Skeletal muscle tissue (tissue), 4 donors: ENCODE measurements around the gene FGF22. TPM values are rescaled to one million over a fixed set of nuclear protein-coding genes. Genes with fewer than 3 reads are reported as not detected.
"Not testable (repeated sequence)": the region's sequence is repeated elsewhere in the genome, so short reads cannot be mapped to it uniquely, and the experiment has no call there.

ENCODE experiments used
- H3K27ac ChIP-seq: one replicate; pipeline ENCODE4 v1.7.0; 2013; ENCODE audit warnings: mild to moderate bottlenecking, low read depth, low read length, inconsistent platforms
- H3K27me3 ChIP-seq, 3 donors: one replicate each; pipeline ENCODE4 v1.7.0; 2013; ENCODE audit warnings: low read length in 3 of 3; ENCODE audit not compliant: control insufficient read depth in 3 of 3, insufficient read depth in 3 of 3
- H3K36me3 ChIP-seq, 3 donors: one replicate each; pipeline ENCODE4 v1.7.0; 2013; ENCODE audit warnings: low read length in 3 of 3; ENCODE audit not compliant: control insufficient read depth in 3 of 3, insufficient read depth in 3 of 3
- H3K4me1 ChIP-seq, 3 donors: one replicate each; pipeline ENCODE4 v1.7.0; 2013; ENCODE audit warnings: low read length in 3 of 3, mild to moderate bottlenecking in 3 of 3; ENCODE audit not compliant: control insufficient read depth in 3 of 3, insufficient read depth in 3 of 3
- H3K4me3 ChIP-seq, 3 donors: one replicate each; pipeline ENCODE4 v1.7.0; 2013; ENCODE audit warnings: low read length in 3 of 3
- H3K9ac ChIP-seq, 3 donors: one replicate each; pipeline ENCODE4 v1.7.0; 2013; ENCODE audit warnings: low read length in 3 of 3, mild to moderate bottlenecking in 3 of 3, moderate library complexity in 2 of 3, low read depth in 1 of 3
- H3K9me3 ChIP-seq, 3 donors: one replicate each; pipeline ENCODE4 v1.7.0; 2013; ENCODE audit warnings: low read length in 3 of 3; ENCODE audit not compliant: control insufficient read depth in 3 of 3
- total RNA-seq: library from RNA; depleted of rRNA; stranded (reverse); fragments of >200 nt; gene quantifications from one replicate; pipeline ENCODE4 v1.2.3, GENCODE V29; 2014
- donor health status: Osteomylitis.

The FGF22 gene
- total RNA-seq, 1 donor from 2014 or later = not detected

DNA sequence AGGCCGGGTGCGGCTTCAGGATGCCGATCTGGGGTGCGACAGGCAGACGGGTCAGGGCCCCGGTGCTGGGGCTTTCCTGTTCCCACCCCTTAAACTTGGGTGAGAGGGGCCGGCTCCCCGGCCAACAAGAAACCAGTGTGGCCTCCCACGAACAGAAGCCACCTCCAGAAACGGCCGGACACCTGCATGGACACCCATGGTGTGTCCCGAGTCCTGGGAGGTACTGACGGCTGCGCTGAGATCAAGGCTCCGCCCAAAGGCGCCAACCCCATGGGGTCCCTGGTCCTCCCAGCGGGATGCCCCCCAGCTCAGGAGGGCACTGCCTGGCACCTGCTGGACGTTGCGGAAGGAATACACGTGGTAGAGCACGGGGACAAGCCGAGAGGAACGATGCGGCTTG lies 17.9 kb upstream of the FGF22 start:
- H3K4me3 ChIP-seq = no peak overlapping the region
- peaks cover 0 to 2% (median 0%) of the 10 kb centered on the region in 3 donors for H3K27me3 ChIP-seq
- no peaks in the 10 kb centered on the region for H3K9me3 ChIP-seq
- no peak overlapping the region for H3K27ac ChIP-seq
- no peaks in the 10 kb centered on the region for H3K4me1 ChIP-seq
- no peak overlapping the region for H3K9ac ChIP-seq
- H3K36me3 ChIP-seq = peaks cover 42 to 55% (median 47%) of the 10 kb centered on the region in 3 donors

DNA sequence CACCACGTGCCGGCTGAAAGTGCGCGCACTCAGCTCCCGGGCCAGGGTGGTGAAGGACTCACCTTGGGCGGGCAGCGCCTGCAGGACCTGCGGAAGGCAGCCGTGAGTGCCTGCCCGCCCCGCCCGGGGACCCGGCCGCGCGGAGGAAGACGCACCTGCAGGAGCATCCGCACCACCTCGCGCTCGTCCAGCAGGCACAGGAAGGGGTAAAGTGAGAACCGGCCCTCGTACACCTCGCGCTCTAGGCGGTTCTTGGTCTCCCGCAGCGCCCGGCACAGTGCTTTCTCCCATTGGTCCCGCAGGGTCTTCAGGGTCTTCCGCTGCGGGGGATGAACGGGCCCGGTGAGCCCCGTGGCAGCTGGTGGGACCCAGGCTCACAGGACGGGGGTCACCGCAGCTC lies 17.0 kb upstream of the FGF22 start:
- Histone ChIP-seq H3K4me1 (no peaks in the 10 kb centered on the region), H3K9me3 (no peaks in the 10 kb centered on the region), H3K36me3 (peaks cover 44 to 51% (median 45%) of the 10 kb centered on the region in 3 donors), H3K27me3 (peaks cover 0 to 2% (median 0%) of the 10 kb centered on the region in 3 donors), H3K4me3 (no peak overlapping the region), H3K27ac (no peak overlapping the region), H3K9ac (no peak overlapping the region)

- H3K27ac ChIP-seq = no peak overlapping the region
- H3K36me3 ChIP-seq = peaks cover 43 to 51% (median 45%) of the 10 kb centered on the region in 3 donors
- H3K27me3 ChIP-seq = no peaks in the 10 kb centered on the region
- H3K9ac ChIP-seq = no peak overlapping the region
- H3K9me3 ChIP-seq = no peaks in the 10 kb centered on the region
- H3K4me1 ChIP-seq = no peaks in the 10 kb centered on the region
- H3K4me3 ChIP-seq = no peak overlapping the region
Observed at GRCh38 chr19:623175-623916, 16.3 kb upstream of the FGF22 start.

DNA sequence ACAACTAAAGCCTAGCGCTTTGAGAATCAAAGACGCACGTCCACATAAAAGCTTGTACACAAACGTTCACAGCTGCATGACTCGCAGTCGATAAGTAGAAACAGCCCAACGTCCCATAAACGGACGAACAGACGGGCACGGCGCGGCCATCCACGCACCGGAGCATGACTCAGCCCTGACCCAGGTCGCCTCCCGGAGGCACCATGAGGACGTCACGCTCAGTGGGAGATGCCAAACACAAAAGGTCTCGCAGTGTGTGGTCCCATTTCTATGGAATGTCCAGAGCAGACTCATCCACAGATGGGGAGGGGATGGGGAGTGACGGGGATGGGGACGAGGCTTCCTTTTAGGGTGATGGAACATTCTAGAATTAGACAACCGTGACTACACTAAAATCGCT lies 15.7 kb upstream of the FGF22 start:
- Histone ChIP-seq H3K4me1 (no peaks in the 10 kb centered on the region), H3K27me3 (no peaks in the 10 kb centered on the region), H3K36me3 (peaks cover 39 to 47% (median 45%) of the 10 kb centered on the region in 3 donors), H3K4me3 (no peak overlapping the region), H3K27ac (no peak overlapping the region), H3K9me3 (no peaks in the 10 kb centered on the region), H3K9ac (no peak overlapping the region)

- Histone ChIP-seq H3K9ac (no peak overlapping the region), H3K9me3 (no peaks in the 10 kb centered on the region), H3K4me3 (no peak overlapping the region), H3K27me3 (no peaks in the 10 kb centered on the region), H3K36me3 (peaks cover 35 to 43% (median 40%) of the 10 kb centered on the region in 3 donors), H3K4me1 (no peaks in the 10 kb centered on the region), H3K27ac (no peak overlapping the region)
Observed at GRCh38 chr19:624433-625109, 15.1 kb upstream of the FGF22 start.

- Histone ChIP-seq H3K27me3 (no peaks in the 10 kb centered on the region), H3K36me3 (peaks cover 28 to 43% (median 38%) of the 10 kb centered on the region in 3 donors), H3K9ac (no peak overlapping the region), H3K4me1 (no peaks in the 10 kb centered on the region), H3K4me3 (no peak overlapping the region), H3K27ac (no peak overlapping the region), H3K9me3 (no peaks in the 10 kb centered on the region)
Observed at GRCh38 chr19:625257-625656, 14.4 kb upstream of the FGF22 start.

- H3K4me3 ChIP-seq, H3K4me1 ChIP-seq, H3K27ac ChIP-seq, H3K27me3 ChIP-seq, H3K9ac ChIP-seq, H3K9me3 ChIP-seq: not testable (repeated sequence)
- H3K36me3 ChIP-seq = peaks cover 26 to 40% (median 37%) of the 10 kb centered on the region in 3 donors
Observed at GRCh38 chr19:626566-626965, 13.1 kb upstream of the FGF22 start.

- Histone ChIP-seq H3K9ac (no peak overlapping the region), H3K36me3 (peaks cover 18 to 35% (median 25%) of the 10 kb centered on the region in 3 donors), H3K9me3 (no peaks in the 10 kb centered on the region), H3K4me3 (no peak overlapping the region), H3K27ac (no peak overlapping the region), H3K4me1 (peaks cover 9 to 11% (median 10%) of the 10 kb centered on the region in 3 donors), H3K27me3 (no peaks in the 10 kb centered on the region)
Observed at GRCh38 chr19:628168-628567, 11.5 kb upstream of the FGF22 start.

DNA sequence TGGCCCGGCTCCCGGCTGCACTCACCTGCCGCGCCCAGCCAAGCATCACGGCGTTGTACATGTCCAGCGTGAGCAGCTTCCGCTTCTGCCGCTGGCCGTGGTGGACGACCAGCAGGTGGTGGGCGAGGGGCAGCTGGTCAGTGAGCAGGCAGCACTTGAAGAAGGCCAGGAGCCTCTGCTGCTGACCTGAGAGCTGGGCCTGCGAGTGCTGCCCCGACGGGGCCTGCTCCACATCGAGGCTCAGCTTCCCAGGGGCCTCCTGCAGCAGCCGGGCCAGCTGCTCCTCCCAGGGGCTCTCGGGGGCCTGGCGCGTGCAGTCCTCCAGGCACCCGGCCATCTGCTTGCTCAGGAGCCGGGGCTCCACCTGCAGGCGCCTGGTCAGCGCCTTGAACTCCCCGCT lies 10.2 kb upstream of the FGF22 start:
- not testable (repeated sequence) for H3K9me3 ChIP-seq, H3K9ac ChIP-seq, H3K4me3 ChIP-seq, H3K27me3 ChIP-seq, H3K27ac ChIP-seq
- peaks cover 14 to 26% (median 18%) of the 10 kb centered on the region in 3 donors for H3K36me3 ChIP-seq
- peaks cover 14 to 18% (median 18%) of the 10 kb centered on the region in 3 donors for H3K4me1 ChIP-seq
